Astrocyte (in vitro differentiated cells and primary cell): Measurements from ENCODE around the gene PWP1.

Source experiments
- EZH2 ChIP-seq: IDR thresholded peaks from 2 replicates; pipeline ENCODE4 v1.6.1; 2012; ENCODE audit warnings: mild to moderate bottlenecking, low read length, inconsistent platforms; ENCODE audit not compliant: insufficient read depth
- TF ChIP-seq, protein P1 (sequence below): IDR thresholded peaks from 2 replicates; pipeline ENCODE4 v1.5.1; 2011; ENCODE audit warnings: low read depth, mild to moderate bottlenecking, inconsistent platforms, low read length, moderate library complexity; ENCODE audit not compliant: insufficient read depth

DNA sequence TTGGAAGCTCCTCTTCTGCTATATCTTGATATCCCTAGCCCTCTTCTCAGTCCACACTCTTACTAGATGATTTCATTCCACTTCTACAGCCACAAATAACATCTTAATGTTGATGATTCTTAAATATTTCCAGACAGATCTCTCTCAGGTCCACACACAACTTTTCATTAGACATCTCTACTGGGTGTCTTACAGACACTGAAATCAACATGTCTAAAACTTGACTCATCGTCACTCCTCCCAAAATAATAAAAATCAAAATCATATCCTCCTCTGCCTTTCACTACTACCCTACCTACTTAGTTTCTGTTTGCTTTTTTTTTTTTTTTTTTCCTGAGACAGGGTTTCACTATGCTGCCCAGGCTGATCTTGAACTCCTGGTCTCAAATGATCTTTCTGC, 63.5 kb downstream of the PWP1 start:
- TF ChIP-seq, protein P1, sequence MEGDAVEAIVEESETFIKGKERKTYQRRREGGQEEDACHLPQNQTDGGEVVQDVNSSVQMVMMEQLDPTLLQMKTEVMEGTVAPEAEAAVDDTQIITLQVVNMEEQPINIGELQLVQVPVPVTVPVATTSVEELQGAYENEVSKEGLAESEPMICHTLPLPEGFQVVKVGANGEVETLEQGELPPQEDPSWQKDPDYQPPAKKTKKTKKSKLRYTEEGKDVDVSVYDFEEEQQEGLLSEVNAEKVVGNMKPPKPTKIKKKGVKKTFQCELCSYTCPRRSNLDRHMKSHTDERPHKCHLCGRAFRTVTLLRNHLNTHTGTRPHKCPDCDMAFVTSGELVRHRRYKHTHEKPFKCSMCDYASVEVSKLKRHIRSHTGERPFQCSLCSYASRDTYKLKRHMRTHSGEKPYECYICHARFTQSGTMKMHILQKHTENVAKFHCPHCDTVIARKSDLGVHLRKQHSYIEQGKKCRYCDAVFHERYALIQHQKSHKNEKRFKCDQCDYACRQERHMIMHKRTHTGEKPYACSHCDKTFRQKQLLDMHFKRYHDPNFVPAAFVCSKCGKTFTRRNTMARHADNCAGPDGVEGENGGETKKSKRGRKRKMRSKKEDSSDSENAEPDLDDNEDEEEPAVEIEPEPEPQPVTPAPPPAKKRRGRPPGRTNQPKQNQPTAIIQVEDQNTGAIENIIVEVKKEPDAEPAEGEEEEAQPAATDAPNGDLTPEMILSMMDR = no peak
- TF ChIP-seq EZH2 = no peak
